HepG2 (cell line): ENCODE measurements around the gene ESRP2. TPM values are rescaled to one million over a fixed set of nuclear protein-coding genes. Genes with fewer than 3 reads are reported as not detected.

Experiments
- ATAC-seq: fragments of 200-7000 bp; cut with Tn5 transposase; 3 replicates; pipeline ENCODE4 v1.9.1; 2020; ENCODE audit warnings: mild to moderate bottlenecking, moderate library complexity
- BruUV-seq: library from RNA; stranded (reverse); fragments of 400-500 nt; replicated peaks from 2 replicates; lab custom pipeline; 2021; lab: Mats Ljungman, UMichigan
- CTCF ChIA-PET: fragments of 300-600 bp; formaldehyde crosslinking; extraction: SDS; loops from one replicate; lab custom pipeline; 2021; ENCODE audit warnings: low total read pairs, inconsistent platforms, low intra/inter-chr PET ratio; lab: Yijun Ruan, JAX
- POLR2A ChIA-PET: fragments of 350-600 bp; sonication (Branson Sonifier 250); formaldehyde crosslinking; loops from one replicate; lab custom pipeline; 2020; ENCODE audit warnings: antibody characterized with exemption, inconsistent platforms; lab: Yijun Ruan, JAX
- DNase-seq: peaks from one replicate; pipeline ENCODE4 v3.0.0-alpha.2; 2015; ENCODE audit warnings: low spot score
- FAIRE-seq: peaks from 3 replicates; lab custom pipeline; 2011; peaks lifted over from hg19 to GRCh38; lab: Jason Lieb, UNC
- H2AFZ ChIP-seq: one replicate; pipeline ENCODE4 v1.6.1; 2011; ENCODE audit warnings: low read length, inconsistent platforms
- H3K27ac ChIP-seq: fragments of 300-600 bp; 3 replicates; pipeline ENCODE4 v1.8.0; 2011; ENCODE audit warnings: mixed run types, mild to moderate bottlenecking, mixed read lengths, low read length, inconsistent platforms; ENCODE audit not compliant: insufficient read depth; ENCODE audit errors: extremely low read length
- H3K27me3 ChIP-seq, 2 experiments: fragments of 200-600 bp in 1 of 2; 2 replicates in 1 of 2; 3 replicates in 1 of 2; pipeline versions ENCODE4 v1.6.0 to v1.8.0; 2011; ENCODE audit warnings: low read length in 2 of 2, mild to moderate bottlenecking in 2 of 2, moderate library complexity in 2 of 2, inconsistent platforms in 1 of 2; ENCODE audit not compliant: insufficient read depth in 2 of 2, control insufficient read depth in 1 of 2
- H3K36me3 ChIP-seq, 2 experiments: fragments of 200-600 bp in 1 of 2; replicated peaks in 1 of 2; 2 replicates in 1 of 2; 3 replicates in 1 of 2; pipeline versions ENCODE4 v1.5.1 to v1.8.0; 2011; ENCODE audit warnings: low read length in 2 of 2, inconsistent platforms in 1 of 2; ENCODE audit not compliant: insufficient read depth in 2 of 2, control insufficient read depth in 1 of 2
- H3K4me1 ChIP-seq: 2 replicates; pipeline ENCODE4 v1.5.1; 2012; ENCODE audit warnings: low read length, inconsistent platforms; ENCODE audit not compliant: insufficient read depth
- H3K4me2 ChIP-seq: 2 replicates; pipeline ENCODE4 v1.6.0; 2011; ENCODE audit warnings: low read depth, low read length, inconsistent platforms
- H3K4me3 ChIP-seq, 3 experiments: fragments of 200-600 bp in 1 of 3; sonication (generic), shearing (Covaris generic) in 1 of 3; replicated peaks in 1 of 3; 2 replicates each; pipeline ENCODE4 v1.5.1; 2011 to 2016; ENCODE audit warnings: low read length in 3 of 3, inconsistent platforms in 2 of 3, low read depth in 2 of 3, mild to moderate bottlenecking in 2 of 3, control low read depth in 1 of 3, mixed read lengths in 1 of 3; ENCODE audit not compliant: insufficient read depth in 1 of 3
- H3K79me2 ChIP-seq: one replicate; pipeline ENCODE4 v1.6.1; 2011; ENCODE audit warnings: low read length, inconsistent platforms; ENCODE audit not compliant: insufficient read depth
- H3K9ac ChIP-seq: 2 replicates; pipeline ENCODE4 v1.6.0; 2011; ENCODE audit warnings: mild to moderate bottlenecking, low read depth, low read length, inconsistent platforms; ENCODE audit not compliant: insufficient read depth
- H3K9me3 ChIP-seq: 2 replicates; pipeline ENCODE4 v1.5.1; 2012; ENCODE audit warnings: mild to moderate bottlenecking, low read length
- H4K20me1 ChIP-seq: 2 replicates; pipeline ENCODE4 v1.6.0; 2011; ENCODE audit warnings: inconsistent platforms, mild to moderate bottlenecking, low read length, moderate library complexity; ENCODE audit not compliant: insufficient read depth
- BRD4 ChIP-seq: sonication (generic); formaldehyde crosslinking; IDR thresholded peaks from 2 replicates; pipeline ENCODE4 v1.4.0; 2020; ENCODE audit warnings: missing genetic modification reagents
- CC2D1A ChIP-seq: sonication (generic); formaldehyde crosslinking; IDR thresholded peaks from 2 replicates; pipeline ENCODE4 v1.8.1; 2023; ENCODE audit warnings: mild to moderate bottlenecking, missing genetic modification reagents
- HNRNPK ChIP-seq: fragments of 200-400 bp; formaldehyde crosslinking; IDR thresholded peaks from 2 replicates; pipeline ENCODE4 v1.6.1; 2018; ENCODE audit warnings: low read length, low read depth, moderate library complexity, mild to moderate bottlenecking; ENCODE audit not compliant: poor library complexity, severe bottlenecking
- SALL1 ChIP-seq: sonication (generic); formaldehyde crosslinking; IDR thresholded peaks from 2 replicates; pipeline ENCODE4 v1.8.0; 2022; ENCODE audit warnings: mild to moderate bottlenecking, missing genetic modification reagents
- SMAD1 ChIP-seq: sonication (generic); formaldehyde crosslinking; IDR thresholded peaks from 2 replicates; pipeline ENCODE4 v1.4.0; 2020; ENCODE audit warnings: missing genetic modification reagents, low read depth, mild to moderate bottlenecking, borderline replicate concordance
- SMAD9 ChIP-seq: sonication (generic); formaldehyde crosslinking; IDR thresholded peaks from 2 replicates; pipeline ENCODE4 v1.5.1; 2020; ENCODE audit warnings: mild to moderate bottlenecking, missing genetic modification reagents
- SRSF1 ChIP-seq: fragments of 200-400 bp; formaldehyde crosslinking; optimal IDR thresholded peaks from 2 replicates; pipeline ENCODE3; 2017; ENCODE audit warnings: mild to moderate bottlenecking, low read depth, low read length, moderate library complexity
- TARDBP ChIP-seq: sonication (generic); formaldehyde crosslinking; IDR thresholded peaks from 2 replicates; pipeline ENCODE4 v1.8.0; 2022; ENCODE audit warnings: mild to moderate bottlenecking, missing genetic modification reagents
- TMF1 ChIP-seq: sonication (generic); formaldehyde crosslinking; IDR thresholded peaks from 2 replicates; pipeline ENCODE4 v1.8.1; 2022; ENCODE audit warnings: low read depth, missing genetic modification reagents
- WIZ ChIP-seq: sonication (generic); formaldehyde crosslinking; IDR thresholded peaks from 2 replicates; pipeline ENCODE4 v1.5.1; 2020; ENCODE audit warnings: mild to moderate bottlenecking, missing genetic modification reagents
- ZNF180 ChIP-seq: sonication (generic); formaldehyde crosslinking; IDR thresholded peaks from 2 replicates; pipeline ENCODE4 v1.4.0; 2020; ENCODE audit warnings: low read depth, missing genetic modification reagents, borderline replicate concordance
- ZNF232 ChIP-seq: sonication (generic); formaldehyde crosslinking; IDR thresholded peaks from 2 replicates; pipeline ENCODE4 v1.4.0; 2020; ENCODE audit warnings: missing genetic modification reagents, borderline replicate concordance
- ZNF367 ChIP-seq: sonication (generic); formaldehyde crosslinking; IDR thresholded peaks from 2 replicates; pipeline ENCODE4 v1.4.0; 2020; ENCODE audit warnings: missing genetic modification reagents, borderline replicate concordance
- ZNF615 ChIP-seq: sonication (generic); formaldehyde crosslinking; IDR thresholded peaks from 2 replicates; pipeline ENCODE4 v1.5.0; 2020; ENCODE audit warnings: mild to moderate bottlenecking, missing genetic modification reagents, borderline replicate concordance
- WGBS: methylation state at CpG from one replicate; pipeline ENCODE4 v1.1.6; 2017; ENCODE audit warnings: low lambda C conversion rate; 5-methylcytosine and 5-hydroxymethylcytosine counted together
- in situ Hi-C: cut with HindIII; loops from 2 replicates; pipeline ENCODE4 v1.10.0; 2017; ENCODE audit warnings: low pct_unique_long_range_greater_than_20kb; ENCODE audit not compliant: extremely low pct_ligation_motif_present
- intact Hi-C: fragments of 100-400 bp; cut with micrococcal nuclease; formaldehyde crosslinking; loops from one replicate; pipeline ENCODE4 v1.10.0; 2022; ENCODE audit not compliant: unreplicated experiment
- polyA plus RNA-seq, 8 experiments: library from polyadenylated mRNA; depleted of rRNA in 3 of 8; stranded (reverse) in 7 of 8; unstranded in 1 of 8; fragments of >200 nt; fragmentation: Illumina TruSeq in 4 of 8; extraction: Trizol in 4 of 8; gene quantifications; 2 replicates each; pipeline versions ENCODE4 v1.2.1 to v1.2.3, GENCODE V29; 2011 to 2016; ENCODE audit warnings: low read depth in 4 of 8, missing spikeins in 1 of 8, mixed read lengths in 1 of 8; ENCODE audit not compliant: insufficient read depth in 1 of 8
- total RNA-seq, 5 experiments: library from RNA; depleted of rRNA; stranded (reverse); fragments of >200 nt; fragmentation: Illumina TruSeq; extraction: Trizol; gene quantifications; 2 replicates each; pipeline ENCODE4 v1.2.3, GENCODE V29; 2016; ENCODE audit warnings: low read depth in 1 of 5
- TF ChIP-seq, protein P1 (sequence below): sonication (generic); formaldehyde crosslinking; IDR thresholded peaks from 2 replicates; pipeline ENCODE4 v1.4.0; 2020; ENCODE audit warnings: missing genetic modification reagents, borderline replicate concordance

Gene ESRP2
- total and polyA plus RNA-seq, 2 of the 13 experiments (the other 11 are each of a cell fraction or from before 2014, with no cell fraction given) = 21.1 to 32.4 TPM

GRCh38 chr16:68238029-68238345, 2.1 kb upstream of the ESRP2 start:
- H3K79me2 ChIP-seq = peaks cover 29% of the 10 kb centered on the region
- no peaks in the 10 kb centered on the region for H3K9me3 ChIP-seq
- in situ Hi-C loops = loop anchor here (10.0 kb wide), 1 partner anchor 153 kb away; the partner anchor contains the start of gene NFATC3
- ATAC-seq = no peak
- no peak overlapping the region for H2AFZ ChIP-seq
- intact Hi-C loops = no loop called here
- ChIA-PET POLR2A (interaction anchor here (0.6 to 5.6 kb wide), 20 partner anchors 10 to 922 kb away, joined by 3 to 100 read pairs (median 7); partner anchors contain the start of genes DDX28, DUS2, NFATC3 and PRMT7), CTCF (no interaction called here)
- H3K27ac ChIP-seq = peak overlapping the region; percentile 74
- peaks cover 43% of the 10 kb centered on the region for H3K4me1 ChIP-seq
- FAIRE-seq = no peak
- peak overlapping the region in 2 of 3 experiments; percentile 35 to 54; a peak in 3 of 6 replicates for H3K4me3 ChIP-seq
- peak overlapping the region; percentile 69 for H3K4me2 ChIP-seq
- H3K9ac ChIP-seq = peak overlapping the region; percentile 53
- peaks cover 20% of the 10 kb centered on the region for H4K20me1 ChIP-seq
- no peak for DNase-seq
- WGBS = 91% methylated on average over 20 of the region's 20 CpGs
- peaks cover 3 to 7% of the 10 kb centered on the region in 2 experiments; a peak in 4 of 5 replicates for H3K36me3 ChIP-seq
- no peaks in the 10 kb centered on the region; a peak in 1 of 5 replicates for H3K27me3 ChIP-seq
- no TSS peak for BruUV-seq
- TF ChIP-seq ZNF367 (CRISPR knock-in tag) (no peak), SMAD9 (CRISPR knock-in tag) (0 out of 2 replicates have a peak, but pooled peaks have one; percentile 38), BRD4 (CRISPR knock-in tag) (peak; percentile 15; the same call in 1 of the 2 replicates), SALL1 (CRISPR knock-in tag) (no peak), ZNF232 (CRISPR knock-in tag) (no peak), HNRNPK (no peak), SMAD1 (CRISPR knock-in tag) (no peak), CC2D1A (no peak), WIZ (CRISPR knock-in tag) (0 out of 2 replicates have a peak, but pooled peaks have one; percentile 11), ZNF180 (CRISPR knock-in tag) (no peak), SRSF1 (peak; percentile 74), TARDBP (0 out of 2 replicates have a peak, but pooled peaks have one; percentile 2), ZNF615 (CRISPR knock-in tag) (no peak), TMF1 (0 out of 2 replicates have a peak, but pooled peaks have one; percentile 46)
- TF ChIP-seq, protein P1, sequence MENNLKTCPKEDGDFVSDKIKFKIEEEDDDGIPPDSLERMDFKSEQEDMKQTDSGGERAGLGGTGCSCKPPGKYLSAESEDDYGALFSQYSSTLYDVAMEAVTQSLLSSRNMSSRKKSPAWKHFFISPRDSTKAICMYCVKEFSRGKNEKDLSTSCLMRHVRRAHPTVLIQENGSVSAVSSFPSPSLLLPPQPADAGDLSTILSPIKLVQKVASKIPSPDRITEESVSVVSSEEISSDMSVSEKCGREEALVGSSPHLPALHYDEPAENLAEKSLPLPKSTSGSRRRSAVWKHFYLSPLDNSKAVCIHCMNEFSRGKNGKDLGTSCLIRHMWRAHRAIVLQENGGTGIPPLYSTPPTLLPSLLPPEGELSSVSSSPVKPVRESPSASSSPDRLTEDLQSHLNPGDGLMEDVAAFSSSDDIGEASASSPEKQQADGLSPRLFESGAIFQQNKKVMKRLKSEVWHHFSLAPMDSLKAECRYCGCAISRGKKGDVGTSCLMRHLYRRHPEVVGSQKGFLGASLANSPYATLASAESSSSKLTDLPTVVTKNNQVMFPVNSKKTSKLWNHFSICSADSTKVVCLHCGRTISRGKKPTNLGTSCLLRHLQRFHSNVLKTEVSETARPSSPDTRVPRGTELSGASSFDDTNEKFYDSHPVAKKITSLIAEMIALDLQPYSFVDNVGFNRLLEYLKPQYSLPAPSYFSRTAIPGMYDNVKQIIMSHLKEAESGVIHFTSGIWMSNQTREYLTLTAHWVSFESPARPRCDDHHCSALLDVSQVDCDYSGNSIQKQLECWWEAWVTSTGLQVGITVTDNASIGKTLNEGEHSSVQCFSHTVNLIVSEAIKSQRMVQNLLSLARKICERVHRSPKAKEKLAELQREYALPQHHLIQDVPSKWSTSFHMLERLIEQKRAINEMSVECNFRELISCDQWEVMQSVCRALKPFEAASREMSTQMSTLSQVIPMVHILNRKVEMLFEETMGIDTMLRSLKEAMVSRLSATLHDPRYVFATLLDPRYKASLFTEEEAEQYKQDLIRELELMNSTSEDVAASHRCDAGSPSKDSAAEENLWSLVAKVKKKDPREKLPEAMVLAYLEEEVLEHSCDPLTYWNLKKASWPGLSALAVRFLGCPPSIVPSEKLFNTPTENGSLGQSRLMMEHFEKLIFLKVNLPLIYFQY (CRISPR knock-in tag) = no peak
